AG09309 (cell line): ENCODE measurements around the gene NKX2-2.

Source experiments
- DNase-seq: peaks from one replicate; pipeline ENCODE4 v3.0.0-alpha.2; 2010; ENCODE audit warnings: low read depth
- H3K4me3 ChIP-seq: 2 replicates; pipeline ENCODE4 v1.5.1; 2011; ENCODE audit warnings: mild to moderate bottlenecking, low read depth, low read length, moderate library complexity; ENCODE audit not compliant: control insufficient read depth
- CTCF ChIP-seq: IDR thresholded peaks from 2 replicates; pipeline ENCODE4 v1.5.1; 2011; ENCODE audit warnings: mild to moderate bottlenecking, low read depth, low read length, inconsistent platforms; ENCODE audit not compliant: insufficient read depth, control insufficient read depth; ENCODE audit errors: missing control alignments

Gene NKX2-2

GRCh38 chr20:21513881-21514540, at the start of gene NKX2-2:
TSS of gene NKX2-2 (minus strand) at chr20:21514064. CDS start at chr20:21513669, 395 bp downstream.
- H3K4me3 ChIP-seq: no peak within 1 kb of the TSS; the same call in 1 of the 2 replicates
- no peak for DNase-seq
- TF ChIP-seq CTCF: no peak

- no peak for DNase-seq
- no peak for TF ChIP-seq CTCF
- no peak overlapping the region for H3K4me3 ChIP-seq
Observed at GRCh38 chr20:21562656-21563055, 48.8 kb upstream of the NKX2-2 start.

GRCh38 chr20:21559305-21559704, 45.4 kb upstream of the NKX2-2 start:
- no peak for DNase-seq
- TF ChIP-seq CTCF: no peak
- H3K4me3 ChIP-seq: no peak overlapping the region

- no peak overlapping the region for H3K4me3 ChIP-seq
- DNase-seq: no peak
- TF ChIP-seq CTCF: no peak
Observed at GRCh38 chr20:21557241-21558020, 43.6 kb upstream of the NKX2-2 start.

- no peak for TF ChIP-seq CTCF
- DNase-seq: no peak
Observed at GRCh38 chr20:21556398-21556797, 42.5 kb upstream of the NKX2-2 start.

GRCh38 chr20:21555470-21556120, 41.7 kb upstream of the NKX2-2 start:
- TF ChIP-seq CTCF: no peak
- no peak overlapping the region for H3K4me3 ChIP-seq
- DNase-seq: no peak

More at GRCh38 chr20:21556398-21556797, 42.5 kb upstream of the NKX2-2 start:
- no peak overlapping the region for H3K4me3 ChIP-seq
